ENCODE measurements around the gene ADRB2. TPM values are rescaled to one million over a fixed set of nuclear protein-coding genes. Genes with fewer than 3 reads are reported as not detected.
A peak's percentile ranks its signal among the peaks of the same experiment; 100 is the strongest.

ADRB2 gene
- total RNA-seq, 1 donor from 2014 or later = 5.1 TPM

DNA sequence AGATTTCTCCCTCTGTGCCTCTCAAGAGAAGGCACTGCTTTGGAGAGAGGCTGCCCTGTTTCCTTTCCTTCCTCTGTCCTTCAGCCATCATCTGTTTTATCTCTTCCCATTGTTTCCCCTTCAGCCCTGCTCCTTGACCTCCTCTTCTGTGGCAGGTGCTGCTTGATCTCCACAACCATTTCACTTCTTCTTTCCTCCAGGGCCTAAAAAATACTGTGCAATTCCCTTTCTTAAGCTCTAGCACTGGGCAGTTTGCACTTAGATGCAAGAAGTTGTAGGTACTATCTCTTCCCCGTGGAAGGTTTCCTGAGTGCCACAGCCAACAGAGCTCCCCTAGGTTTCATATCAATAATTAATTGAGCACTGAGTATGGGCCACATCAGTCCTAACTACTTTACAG lies 8.8 kb upstream of the ADRB2 start:
- no peak for TF ChIP-seq CTCF (IDR thresholded peaks at IDR 0.05; ENCODE audit: borderline replicate concordance)
- H3K36me3 ChIP-seq = no peaks in the 10 kb centered on the region
- H3K4me3 ChIP-seq = no peak overlapping the region
- H3K27ac ChIP-seq (replicated peaks) = no peak overlapping the region
- peaks cover 16% of the 10 kb centered on the region for H3K4me1 ChIP-seq
- no peaks in the 10 kb centered on the region for H3K9me3 ChIP-seq (replicated peaks)
- H3K27me3 ChIP-seq (ENCODE audit: low read depth) = no peaks in the 10 kb centered on the region
- DNase-seq = no peak
- intact Hi-C loops (cut with micrococcal nuclease) = no loop called here

DNA sequence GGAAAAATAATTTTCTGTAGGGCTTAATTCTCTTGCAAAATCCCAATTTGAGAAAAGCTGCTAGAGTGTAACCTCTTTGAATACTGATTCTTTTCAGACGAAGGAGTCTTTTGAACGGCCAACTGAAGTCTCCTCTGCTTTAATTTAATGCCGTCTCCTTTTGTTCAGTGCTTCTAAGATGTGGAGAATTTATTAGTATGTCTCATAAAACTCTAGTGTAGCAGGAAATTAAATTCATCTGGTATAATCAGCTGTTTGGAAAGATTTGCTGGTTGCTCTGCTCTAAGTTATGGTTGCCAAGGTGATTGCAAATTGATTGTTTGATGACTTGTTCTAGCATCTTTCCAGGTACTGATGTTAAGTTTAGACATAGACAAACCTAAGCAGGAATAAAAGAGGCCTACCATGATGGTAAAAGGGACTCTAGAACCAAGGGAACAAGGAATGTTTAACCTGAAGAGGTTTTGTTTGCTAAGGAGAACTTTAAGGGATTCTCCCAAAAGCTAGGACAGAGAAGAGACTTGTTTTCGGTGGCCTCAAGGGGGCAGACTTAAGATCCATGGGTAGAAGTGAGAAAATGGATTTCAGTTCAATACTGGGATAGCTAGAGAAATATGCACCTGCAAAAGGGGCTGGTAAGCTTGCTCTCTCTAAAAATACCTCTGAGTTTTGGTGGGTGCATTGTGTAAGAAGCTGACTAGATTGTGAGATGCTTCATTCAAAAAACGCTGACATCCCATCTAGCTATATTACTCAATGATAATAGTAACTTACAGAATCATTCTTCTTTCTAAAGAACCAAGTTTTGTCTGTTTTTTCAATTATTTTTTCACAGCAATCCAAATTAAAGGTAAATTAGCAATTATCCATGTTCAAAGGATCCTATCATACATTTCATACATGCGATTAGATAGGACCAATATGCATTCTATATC lies 5.7 kb upstream of the ADRB2 start:
- DNase-seq = no peak
- no peak overlapping the region for H3K4me3 ChIP-seq
- H3K4me1 ChIP-seq = peaks cover 24% of the 10 kb centered on the region
- peak; percentile 74 for TF ChIP-seq CTCF (IDR thresholded peaks at IDR 0.05; ENCODE audit: borderline replicate concordance)
- no peaks in the 10 kb centered on the region for H3K36me3 ChIP-seq
- no peak overlapping the region for H3K27ac ChIP-seq (replicated peaks)
- intact Hi-C loops (cut with micrococcal nuclease) = loop anchor here (10.0 kb wide), 1 partner anchor 134 kb away; no protein-coding TSS in a partner anchor
- H3K27me3 ChIP-seq (ENCODE audit: low read depth) = no peaks in the 10 kb centered on the region
- H3K9me3 ChIP-seq (replicated peaks) = no peaks in the 10 kb centered on the region

- Histone ChIP-seq H3K4me3 (no peak overlapping the region), H3K4me1 (peaks cover 37% of the 10 kb centered on the region), H3K9me3 (replicated peaks) (no peaks in the 10 kb centered on the region), H3K27ac (replicated peaks) (no peak overlapping the region), H3K27me3 (ENCODE audit: low read depth) (no peaks in the 10 kb centered on the region), H3K36me3 (no peaks in the 10 kb centered on the region)
- intact Hi-C loops (cut with micrococcal nuclease) = loop anchor here (10.0 kb wide), 1 partner anchor 131 kb away; no protein-coding TSS in a partner anchor
- no peak for DNase-seq
- no peak for TF ChIP-seq CTCF (IDR thresholded peaks at IDR 0.05; ENCODE audit: borderline replicate concordance)
Observed at GRCh38 chr5:148823871-148824270, 2.5 kb upstream of the ADRB2 start.

GRCh38 chr5:148825716-148826052 lies 727 bp upstream of the ADRB2 start:
- intact Hi-C loops (cut with micrococcal nuclease) = loop anchor here (10.0 kb wide), 1 partner anchor 129 kb away; no protein-coding TSS in a partner anchor
- H3K36me3 ChIP-seq = no peaks in the 10 kb centered on the region
- DNase-seq = peak; percentile 16
- TF ChIP-seq CTCF (IDR thresholded peaks at IDR 0.05; ENCODE audit: borderline replicate concordance) = no peak
- H3K9me3 ChIP-seq (replicated peaks) = no peaks in the 10 kb centered on the region
- H3K27ac ChIP-seq (replicated peaks) = peak overlapping the region; percentile 96
- peak overlapping the region; percentile 76 for H3K4me3 ChIP-seq
- H3K4me1 ChIP-seq = peaks cover 48% of the 10 kb centered on the region
- no peaks in the 10 kb centered on the region for H3K27me3 ChIP-seq (ENCODE audit: low read depth)

DNA sequence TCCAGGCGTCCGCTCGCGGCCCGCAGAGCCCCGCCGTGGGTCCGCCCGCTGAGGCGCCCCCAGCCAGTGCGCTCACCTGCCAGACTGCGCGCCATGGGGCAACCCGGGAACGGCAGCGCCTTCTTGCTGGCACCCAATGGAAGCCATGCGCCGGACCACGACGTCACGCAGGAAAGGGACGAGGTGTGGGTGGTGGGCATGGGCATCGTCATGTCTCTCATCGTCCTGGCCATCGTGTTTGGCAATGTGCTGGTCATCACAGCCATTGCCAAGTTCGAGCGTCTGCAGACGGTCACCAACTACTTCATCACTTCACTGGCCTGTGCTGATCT lies 294 bp downstream of the ADRB2 start:
- DNase-seq = no peak
- H3K4me1 ChIP-seq = peaks cover 59% of the 10 kb centered on the region
- no peak for TF ChIP-seq CTCF (IDR thresholded peaks at IDR 0.05; ENCODE audit: borderline replicate concordance)
- peak overlapping the region; percentile 96 for H3K27ac ChIP-seq (replicated peaks)
- no peaks in the 10 kb centered on the region for H3K36me3 ChIP-seq
- no peaks in the 10 kb centered on the region for H3K27me3 ChIP-seq (ENCODE audit: low read depth)
- intact Hi-C loops (cut with micrococcal nuclease) = loop anchor here (10.0 kb wide), 1 partner anchor 128 kb away; no protein-coding TSS in a partner anchor
- H3K9me3 ChIP-seq (replicated peaks) = no peaks in the 10 kb centered on the region
- peak overlapping the region; percentile 76 for H3K4me3 ChIP-seq
